Uterus (tissue), 4 donors: ENCODE measurements around the gene CTR9. TPM values are rescaled to one million over a fixed set of nuclear protein-coding genes. Genes with fewer than 3 reads are reported as not detected.
A peak's percentile ranks its signal among the peaks of the same experiment; 100 is the strongest.

Experiments used
- DNase-seq, 2 donors: peaks; one replicate each; pipeline ENCODE4 v3.0.0-alpha.2; 2019 to 2020
- H3K27ac ChIP-seq, 2 donors: fragments of 200-600 bp; sonication (generic); 1 replicate in 1 of 2; 2 replicates in 1 of 2; pipeline ENCODE4 v1.5.1; 2016 to 2018
- H3K27me3 ChIP-seq, 2 donors: fragments of 200-600 bp; sonication (generic); one replicate each; pipeline ENCODE4 v1.5.1; 2018 to 2019; ENCODE audit warnings: control low read depth in 1 of 2
- H3K36me3 ChIP-seq, 2 donors: fragments of 200-600 bp; sonication (generic); one replicate each; pipeline ENCODE4 v1.5.1; 2019; ENCODE audit warnings: control low read depth in 1 of 2
- H3K4me1 ChIP-seq, 2 donors: fragments of 200-600 bp; sonication (generic); one replicate each; pipeline ENCODE4 v1.5.1; 2018 to 2019; ENCODE audit warnings: control low read depth in 1 of 2
- H3K4me3 ChIP-seq, 2 donors: fragments of 200-600 bp; sonication (generic); 1 replicate in 1 of 2; 2 replicates in 1 of 2; pipeline ENCODE4 v1.5.1; 2018 to 2019; ENCODE audit warnings: mild to moderate bottlenecking in 1 of 2
- H3K9me3 ChIP-seq, 2 donors: fragments of 200-600 bp; sonication (generic); one replicate each; pipeline ENCODE4 v1.5.1; 2019; ENCODE audit warnings: control low read depth in 1 of 2
- CTCF ChIP-seq, 4 experiments: fragments of 200-600 bp in 2 of 4; fragments of 450-650 bp in 2 of 4; sonication (generic) in 2 of 4; IDR thresholded peaks; one replicate each; pipeline ENCODE4 v1.5.1; 2016 to 2019; ENCODE audit warnings: antibody characterized with exemption in 4 of 4, mild to moderate bottlenecking in 2 of 4, moderate library complexity in 1 of 4
- POLR2A ChIP-seq, 2 donors: fragments of 450-650 bp; IDR thresholded peaks; one replicate each; pipeline ENCODE4 v1.6.1; 2016; ENCODE audit warnings: antibody characterized with exemption in 2 of 2, mild to moderate bottlenecking in 1 of 2, moderate library complexity in 1 of 2
- intact Hi-C: fragments of 100-400 bp; cut with DNase I; formaldehyde crosslinking; loops from one replicate; pipeline ENCODE4 v1.15.1; 2023; ENCODE audit warnings: low total_unique reads
- total RNA-seq, 4 donors: library from RNA; depleted of rRNA in 3 of 4; stranded (reverse); fragments of >200 nt in 3 of 4; gene quantifications; one replicate each; pipeline versions ENCODE4 v1.1.0 to v1.2.4, GENCODE V29; 2014 to 2023
- donor health status: DM: yes; HTN: yes; CAD: no.

The CTR9 gene
- total RNA-seq, 4 donors from 2014 or later = 22.0 to 48.6 (median 38.5) TPM

- H3K4me3 ChIP-seq = no peak overlapping the region
- no peak for DNase-seq
- H3K4me1 ChIP-seq = peaks cover 0 to 7% of the 10 kb centered on the region in 2 donors
- TF ChIP-seq CTCF (IDR thresholded peaks at IDR 0.05) = no peak
- TF ChIP-seq POLR2A (IDR thresholded peaks at IDR 0.05) = no peak
- intact Hi-C loops = no loop called here
- no peaks in the 10 kb centered on the region for H3K36me3 ChIP-seq
- H3K27me3 ChIP-seq = no peaks in the 10 kb centered on the region
- H3K27ac ChIP-seq = peak overlapping the region; percentile 74
- no peaks in the 10 kb centered on the region for H3K9me3 ChIP-seq
Observed at GRCh38 chr11:10743354-10744000, 7.6 kb upstream of the CTR9 start.

GRCh38 chr11:10744206-10744605 lies 6.8 kb upstream of the CTR9 start:
- Histone ChIP-seq H3K36me3 (no peaks in the 10 kb centered on the region), H3K9me3 (no peaks in the 10 kb centered on the region), H3K27ac (peak overlapping the region; percentile 74), H3K27me3 (no peaks in the 10 kb centered on the region), H3K4me1 (peaks cover 0 to 7% of the 10 kb centered on the region in 2 donors), H3K4me3 (no peak overlapping the region)
- no peak for DNase-seq
- intact Hi-C loops = no loop called here
- TF ChIP-seq CTCF (IDR thresholded peaks at IDR 0.05) (no peak), POLR2A (IDR thresholded peaks at IDR 0.05) (no peak)

- peaks cover under 1 to 7% of the 10 kb centered on the region in 2 donors for H3K4me1 ChIP-seq
- no peaks in the 10 kb centered on the region for H3K27me3 ChIP-seq
- no peak for DNase-seq
- no peak overlapping the region for H3K4me3 ChIP-seq
- H3K9me3 ChIP-seq = no peaks in the 10 kb centered on the region
- H3K27ac ChIP-seq = peak overlapping the region; percentile 5 to 38
- intact Hi-C loops = no loop called here
- no peaks in the 10 kb centered on the region for H3K36me3 ChIP-seq
- TF ChIP-seq POLR2A (IDR thresholded peaks at IDR 0.05) (no peak), CTCF (IDR thresholded peaks at IDR 0.05) (no peak)
Observed at GRCh38 chr11:10746871-10747270, 4.2 kb upstream of the CTR9 start.

GRCh38 chr11:10747733-10748132 lies 3.3 kb upstream of the CTR9 start:
- TF ChIP-seq POLR2A (IDR thresholded peaks at IDR 0.05) = no peak
- no peak for TF ChIP-seq CTCF (IDR thresholded peaks at IDR 0.05)
- Histone ChIP-seq H3K4me3 (no peak overlapping the region), H3K4me1 (peaks cover under 1 to 8% of the 10 kb centered on the region in 2 donors), H3K27me3 (no peaks in the 10 kb centered on the region), H3K9me3 (no peaks in the 10 kb centered on the region), H3K27ac (no peak overlapping the region), H3K36me3 (no peaks in the 10 kb centered on the region)
- intact Hi-C loops = no loop called here
- DNase-seq = no peak

GRCh38 chr11:10749476-10749875 lies 1.6 kb upstream of the CTR9 start:
- H3K27ac ChIP-seq = no peak overlapping the region
- intact Hi-C loops = no loop called here

More at GRCh38 chr11:10749476-10749875, 1.6 kb upstream of the CTR9 start:
- Histone ChIP-seq H3K4me3 (no peak overlapping the region), H3K36me3 (no peaks in the 10 kb centered on the region), H3K27me3 (no peaks in the 10 kb centered on the region), H3K9me3 (no peaks in the 10 kb centered on the region), H3K4me1 (peaks cover 0 to 11% of the 10 kb centered on the region in 2 donors)
- TF ChIP-seq CTCF (IDR thresholded peaks at IDR 0.05) (no peak), POLR2A (IDR thresholded peaks at IDR 0.05) (no peak)
- no peak for DNase-seq
